ENCODE results near the gene COPZ2.
A peak's percentile ranks its signal among the peaks of the same experiment; 100 is the strongest.

The COPZ2 gene

DNA sequence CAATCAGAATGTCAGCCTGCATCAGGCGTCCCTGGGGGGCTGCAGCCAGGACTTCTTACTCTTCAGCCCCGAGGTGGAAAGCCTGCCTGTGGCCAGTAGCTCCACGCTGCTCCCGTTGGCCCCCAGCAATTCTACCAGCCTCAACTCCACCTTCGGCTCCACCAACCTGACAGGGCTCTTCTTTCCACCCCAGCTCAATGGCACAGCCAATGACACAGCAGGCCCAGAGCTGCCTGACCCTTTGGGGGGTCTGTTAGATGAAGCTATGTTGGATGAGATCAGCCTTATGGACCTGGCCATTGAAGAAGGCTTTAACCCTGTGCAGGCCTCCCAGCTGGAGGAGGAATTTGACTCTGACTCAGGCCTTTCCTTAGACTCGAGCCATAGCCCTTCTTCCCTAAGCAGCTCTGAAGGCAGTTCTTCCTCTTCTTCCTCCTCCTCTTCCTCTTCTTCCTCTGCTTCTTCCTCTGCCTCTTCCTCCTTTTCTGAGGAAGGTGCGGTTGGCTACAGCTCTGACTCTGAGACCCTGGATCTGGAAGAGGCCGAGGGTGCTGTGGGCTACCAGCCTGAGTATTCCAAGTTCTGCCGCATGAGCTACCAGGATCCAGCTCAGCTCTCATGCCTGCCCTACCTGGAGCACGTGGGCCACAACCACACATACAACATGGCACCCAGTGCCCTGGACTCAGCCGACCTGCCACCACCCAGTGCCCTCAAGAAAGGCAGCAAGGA, 21.0 kb upstream of the COPZ2 start:
- Histone ChIP-seq H4K20me1 (ENCODE audit: insufficient read depth) (no peaks in the 10 kb centered on the region), H3K27me3 (ENCODE audit: insufficient read depth, low read depth) (no peaks in the 10 kb centered on the region), H3K4me2 (no peak overlapping the region), H2AFZ (ENCODE audit: low read depth) (no peak overlapping the region), H3K4me1 (ENCODE audit: low read depth, poor library complexity, severe bottlenecking) (peaks cover 60% of the 10 kb centered on the region), H3K79me2 (ENCODE audit: insufficient read depth, low read depth) (peaks cover 49% of the 10 kb centered on the region), H3K27ac (peak overlapping the region; percentile 20; the same call in 1 of the 2 replicates), H3K36me3 (ENCODE audit: insufficient read depth) (peaks cover 16% of the 10 kb centered on the region; the same call in 1 of the 2 replicates), H3K9ac (no peak overlapping the region), H3K4me3 (IDR thresholded peaks at IDR 0.05; ENCODE audit: insufficient read depth, low read depth, low read length) (no peak overlapping the region)
- TF ChIP-seq, protein P1, sequence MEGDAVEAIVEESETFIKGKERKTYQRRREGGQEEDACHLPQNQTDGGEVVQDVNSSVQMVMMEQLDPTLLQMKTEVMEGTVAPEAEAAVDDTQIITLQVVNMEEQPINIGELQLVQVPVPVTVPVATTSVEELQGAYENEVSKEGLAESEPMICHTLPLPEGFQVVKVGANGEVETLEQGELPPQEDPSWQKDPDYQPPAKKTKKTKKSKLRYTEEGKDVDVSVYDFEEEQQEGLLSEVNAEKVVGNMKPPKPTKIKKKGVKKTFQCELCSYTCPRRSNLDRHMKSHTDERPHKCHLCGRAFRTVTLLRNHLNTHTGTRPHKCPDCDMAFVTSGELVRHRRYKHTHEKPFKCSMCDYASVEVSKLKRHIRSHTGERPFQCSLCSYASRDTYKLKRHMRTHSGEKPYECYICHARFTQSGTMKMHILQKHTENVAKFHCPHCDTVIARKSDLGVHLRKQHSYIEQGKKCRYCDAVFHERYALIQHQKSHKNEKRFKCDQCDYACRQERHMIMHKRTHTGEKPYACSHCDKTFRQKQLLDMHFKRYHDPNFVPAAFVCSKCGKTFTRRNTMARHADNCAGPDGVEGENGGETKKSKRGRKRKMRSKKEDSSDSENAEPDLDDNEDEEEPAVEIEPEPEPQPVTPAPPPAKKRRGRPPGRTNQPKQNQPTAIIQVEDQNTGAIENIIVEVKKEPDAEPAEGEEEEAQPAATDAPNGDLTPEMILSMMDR (conservative IDR thresholded peaks at IDR 0.05; ENCODE audit: low read depth, low read length), result no peak

GRCh38 chr17:48057626-48058025, 20.0 kb upstream of the COPZ2 start:
- H3K4me3 ChIP-seq (IDR thresholded peaks at IDR 0.05; ENCODE audit: insufficient read depth, low read depth, low read length), result no peak overlapping the region
- H3K4me2 ChIP-seq, result no peak overlapping the region
- H3K4me1 ChIP-seq (ENCODE audit: low read depth, poor library complexity, severe bottlenecking), result peaks cover 64% of the 10 kb centered on the region
- no peak overlapping the region for H3K9ac ChIP-seq
- peaks cover 16% of the 10 kb centered on the region; the same call in 1 of the 2 replicates for H3K36me3 ChIP-seq (ENCODE audit: insufficient read depth)
- H3K79me2 ChIP-seq (ENCODE audit: insufficient read depth, low read depth), result peaks cover 59% of the 10 kb centered on the region
- H2AFZ ChIP-seq (ENCODE audit: low read depth), result no peak overlapping the region
- no peak overlapping the region; the same call in 1 of the 2 replicates for H3K27ac ChIP-seq
- no peaks in the 10 kb centered on the region for H3K27me3 ChIP-seq (ENCODE audit: insufficient read depth, low read depth)
- TF ChIP-seq, protein P1 (conservative IDR thresholded peaks at IDR 0.05; ENCODE audit: low read depth, low read length), result no peak
- H4K20me1 ChIP-seq (ENCODE audit: insufficient read depth), result no peaks in the 10 kb centered on the region

GRCh38 chr17:48056879-48057278, 19.3 kb upstream of the COPZ2 start:
- peak overlapping the region; percentile 76 for H3K27ac ChIP-seq
- no peaks in the 10 kb centered on the region for H3K27me3 ChIP-seq (ENCODE audit: insufficient read depth, low read depth)
- H3K79me2 ChIP-seq (ENCODE audit: insufficient read depth, low read depth), result peaks cover 66% of the 10 kb centered on the region
- H3K4me3 ChIP-seq (IDR thresholded peaks at IDR 0.05; ENCODE audit: insufficient read depth, low read depth, low read length), result no peak overlapping the region
- H2AFZ ChIP-seq (ENCODE audit: low read depth), result no peak overlapping the region
- H3K9ac ChIP-seq, result no peak overlapping the region
- no peaks in the 10 kb centered on the region for H4K20me1 ChIP-seq (ENCODE audit: insufficient read depth)
- H3K4me2 ChIP-seq, result 0 out of 2 replicates have a peak overlapping the region, but pooled peaks have one; percentile 89
- TF ChIP-seq, protein P1 (conservative IDR thresholded peaks at IDR 0.05; ENCODE audit: low read depth, low read length), result no peak
- peaks cover 71% of the 10 kb centered on the region for H3K4me1 ChIP-seq (ENCODE audit: low read depth, poor library complexity, severe bottlenecking)
- H3K36me3 ChIP-seq (ENCODE audit: insufficient read depth), result peaks cover 11% of the 10 kb centered on the region; the same call in 1 of the 2 replicates

- Histone ChIP-seq H3K4me2 (peak overlapping the region; percentile 89), H4K20me1 (ENCODE audit: insufficient read depth) (no peaks in the 10 kb centered on the region), H2AFZ (ENCODE audit: low read depth) (no peak overlapping the region), H3K27ac (peak overlapping the region; percentile 76), H3K4me1 (ENCODE audit: low read depth, poor library complexity, severe bottlenecking) (peaks cover 77% of the 10 kb centered on the region), H3K4me3 (IDR thresholded peaks at IDR 0.05; ENCODE audit: insufficient read depth, low read depth, low read length) (no peak overlapping the region), H3K27me3 (ENCODE audit: insufficient read depth, low read depth) (no peaks in the 10 kb centered on the region), H3K9ac (peak overlapping the region; percentile 58; the same call in 1 of the 2 replicates), H3K79me2 (ENCODE audit: insufficient read depth, low read depth) (peaks cover 72% of the 10 kb centered on the region), H3K36me3 (ENCODE audit: insufficient read depth) (peaks cover 11% of the 10 kb centered on the region; the same call in 1 of the 2 replicates)
- TF ChIP-seq, protein P1 (conservative IDR thresholded peaks at IDR 0.05; ENCODE audit: low read depth, low read length), result no peak
Observed at GRCh38 chr17:48056246-48056745, 18.7 kb upstream of the COPZ2 start.

All from KMS-11 (cell line).